GM19372 (cell line): ENCODE measurements around the gene NPC2.

Experiments
- ATAC-seq: cut with Tn5 transposase; IDR thresholded peaks from one replicate; pipeline ENCODE4 v1.9.1; 2021; ENCODE audit warnings: mild to moderate bottlenecking, low read depth, moderate library complexity; ENCODE audit not compliant: unreplicated experiment

Gene NPC2

GRCh38 chr14:74434294-74434693 lies 58.8 kb downstream of the NPC2 start:
- ATAC-seq, result no peak

- ATAC-seq, result no peak
Observed at GRCh38 chr14:74429991-74430390, 63.1 kb downstream of the NPC2 start.
